Measurements from ENCODE around the gene EFCAB12.

Gene EFCAB12

GRCh38 chr3:129428376-129429079 lies at the start of gene EFCAB12:
Gene EFCAB12, minus strand, starts transcription at chr3:129428636. Its CDS starts 148 bp downstream, at chr3:129428488.
- DNase-seq (ENCODE audit: low read depth) = peak; percentile 88

- DNase-seq (ENCODE audit: low read depth) = no peak
Observed at GRCh38 chr3:129476586-129476985, 48.1 kb upstream of the EFCAB12 start.

- no peak for DNase-seq (ENCODE audit: low read depth)
Observed at GRCh38 chr3:129475863-129476262, 47.4 kb upstream of the EFCAB12 start.

- DNase-seq (ENCODE audit: low read depth) = no peak
Observed at GRCh38 chr3:129474984-129475804, 46.8 kb upstream of the EFCAB12 start.

- DNase-seq (ENCODE audit: low read depth) = no peak
Observed at GRCh38 chr3:129473769-129474152, 45.3 kb upstream of the EFCAB12 start.

GRCh38 chr3:129473067-129473768 lies 44.8 kb upstream of the EFCAB12 start:
- DNase-seq (ENCODE audit: low read depth) = no peak

- DNase-seq (ENCODE audit: low read depth) = no peak
Observed at GRCh38 chr3:129470861-129471260, 42.4 kb upstream of the EFCAB12 start.

GRCh38 chr3:129469026-129469425 lies 40.6 kb upstream of the EFCAB12 start:
- no peak for DNase-seq (ENCODE audit: low read depth)

- DNase-seq (ENCODE audit: low read depth) = no peak
Observed at GRCh38 chr3:129467932-129468331, 39.5 kb upstream of the EFCAB12 start.

GRCh38 chr3:129463716-129464115 lies 35.3 kb upstream of the EFCAB12 start:
- DNase-seq (ENCODE audit: low read depth) = no peak

- no peak for DNase-seq (ENCODE audit: low read depth)
Observed at GRCh38 chr3:129463094-129463493, 34.7 kb upstream of the EFCAB12 start.

GRCh38 chr3:129462361-129462968 lies 34.0 kb upstream of the EFCAB12 start:
- DNase-seq (ENCODE audit: low read depth) = no peak

GRCh38 chr3:129461461-129462146 lies 33.2 kb upstream of the EFCAB12 start:
- DNase-seq (ENCODE audit: low read depth) = no peak

- DNase-seq (ENCODE audit: low read depth) = no peak
Observed at GRCh38 chr3:129461022-129461421, 32.6 kb upstream of the EFCAB12 start.

- no peak for DNase-seq (ENCODE audit: low read depth)
Observed at GRCh38 chr3:129460572-129460971, 32.1 kb upstream of the EFCAB12 start.

- no peak for DNase-seq (ENCODE audit: low read depth)
Observed at GRCh38 chr3:129460155-129460554, 31.7 kb upstream of the EFCAB12 start.

- no peak for DNase-seq (ENCODE audit: low read depth)
Observed at GRCh38 chr3:129453732-129454131, 25.3 kb upstream of the EFCAB12 start.

GRCh38 chr3:129449279-129450115 lies 21.1 kb upstream of the EFCAB12 start:
- no peak for DNase-seq (ENCODE audit: low read depth)

- no peak for DNase-seq (ENCODE audit: low read depth)
Observed at GRCh38 chr3:129448186-129448895, 19.9 kb upstream of the EFCAB12 start.

- no peak for DNase-seq (ENCODE audit: low read depth)
Observed at GRCh38 chr3:129446926-129447325, 18.5 kb upstream of the EFCAB12 start.
